ENCODE data around the gene CDCP2. TPM values are rescaled to one million over a fixed set of nuclear protein-coding genes. Genes with fewer than 3 reads are reported as not detected.

CDCP2 gene
- total and polyA plus RNA-seq, 4 donors: 0.21 to 0.32 TPM; not detected in 2

DNA sequence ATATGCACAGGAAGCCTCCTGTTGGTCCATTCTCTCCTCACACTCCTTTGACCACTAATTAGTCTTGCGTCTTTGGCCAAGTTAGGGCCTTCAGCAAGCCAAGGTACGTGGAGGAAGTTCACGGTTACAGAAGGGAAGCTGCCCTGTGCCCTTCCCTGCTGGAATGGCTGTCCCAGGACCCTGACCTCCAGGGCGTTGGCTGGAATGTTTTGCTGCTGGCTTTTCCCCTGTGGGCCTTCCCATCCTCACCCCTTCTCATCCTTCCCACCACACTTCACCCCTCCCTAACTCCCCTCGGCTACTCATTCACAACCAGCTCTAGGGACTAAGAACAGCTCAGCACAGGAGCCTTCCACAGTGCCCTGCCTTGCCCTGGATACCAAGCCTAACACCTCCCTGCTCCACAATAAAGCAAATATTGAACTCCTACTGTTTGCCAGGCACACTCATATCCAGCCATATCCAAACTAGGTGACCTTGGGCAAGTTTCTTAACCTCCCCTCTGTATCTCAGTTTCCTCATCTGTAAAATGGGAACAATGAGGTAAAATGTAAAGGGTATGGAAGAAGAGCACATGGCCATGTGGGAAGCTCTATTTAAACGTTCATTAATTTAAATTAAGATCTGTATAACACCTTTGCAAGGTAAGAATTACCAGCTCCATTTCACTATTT, 8.8 kb upstream of the CDCP2 start:
- H3K4me1 ChIP-seq (ENCODE audit: control insufficient read depth in 1 of 2, insufficient read depth in 2 of 2, low read length in 2 of 2): no peaks in the 10 kb centered on the region
- WGBS, 2 donors: 88 to 89% methylated on average over 6 of the region's 6 CpGs
- no peaks in the 10 kb centered on the region for H3K27me3 ChIP-seq (ENCODE audit: control insufficient read depth in 1 of 2, insufficient read depth in 2 of 2, low read length in 1 of 2)
- no peaks in the 10 kb centered on the region for H3K36me3 ChIP-seq (ENCODE audit: control insufficient read depth in 1 of 2, insufficient read depth in 2 of 2, low read length in 1 of 2)
- H3K27ac ChIP-seq (ENCODE audit: low read depth in 1 of 2, low read length in 2 of 2): no peak overlapping the region
- H3K9me3 ChIP-seq (ENCODE audit: control insufficient read depth, low read length): no peaks in the 10 kb centered on the region
- intact Hi-C loops (cut with DNase I): no loop called here
- no peak for DNase-seq
- ATAC-seq (ENCODE audit: low FRiP score): no peak
- H3K4me3 ChIP-seq (ENCODE audit: low read length in 2 of 2): no peak overlapping the region

DNA sequence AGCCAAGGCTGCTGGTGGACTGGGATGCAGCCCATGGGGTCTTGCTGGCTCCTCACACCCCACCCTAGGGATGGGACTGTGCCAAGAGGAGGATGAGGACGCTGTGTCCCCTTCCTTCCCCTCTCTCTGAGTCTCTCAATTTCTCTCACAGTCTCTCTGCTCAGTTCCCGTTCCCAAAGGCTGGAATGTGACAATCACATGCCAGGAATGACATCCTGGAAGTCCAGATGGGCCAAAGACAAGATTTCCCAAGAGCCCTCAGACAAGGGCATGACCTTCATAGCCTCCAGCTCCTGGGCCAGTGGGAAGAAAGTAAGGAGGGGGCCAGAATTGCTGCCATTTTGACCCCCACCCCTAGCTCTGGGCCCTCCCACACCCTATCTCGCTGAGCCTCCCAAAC, 7.6 kb upstream of the CDCP2 start:
- 65 to 70% methylated on average over 3 of the region's 3 CpGs for WGBS, 2 donors
- no peaks in the 10 kb centered on the region for H3K4me1 ChIP-seq (ENCODE audit: control insufficient read depth in 1 of 2, insufficient read depth in 2 of 2, low read length in 2 of 2)
- no peak overlapping the region for H3K4me3 ChIP-seq (ENCODE audit: low read length in 2 of 2)

DNA sequence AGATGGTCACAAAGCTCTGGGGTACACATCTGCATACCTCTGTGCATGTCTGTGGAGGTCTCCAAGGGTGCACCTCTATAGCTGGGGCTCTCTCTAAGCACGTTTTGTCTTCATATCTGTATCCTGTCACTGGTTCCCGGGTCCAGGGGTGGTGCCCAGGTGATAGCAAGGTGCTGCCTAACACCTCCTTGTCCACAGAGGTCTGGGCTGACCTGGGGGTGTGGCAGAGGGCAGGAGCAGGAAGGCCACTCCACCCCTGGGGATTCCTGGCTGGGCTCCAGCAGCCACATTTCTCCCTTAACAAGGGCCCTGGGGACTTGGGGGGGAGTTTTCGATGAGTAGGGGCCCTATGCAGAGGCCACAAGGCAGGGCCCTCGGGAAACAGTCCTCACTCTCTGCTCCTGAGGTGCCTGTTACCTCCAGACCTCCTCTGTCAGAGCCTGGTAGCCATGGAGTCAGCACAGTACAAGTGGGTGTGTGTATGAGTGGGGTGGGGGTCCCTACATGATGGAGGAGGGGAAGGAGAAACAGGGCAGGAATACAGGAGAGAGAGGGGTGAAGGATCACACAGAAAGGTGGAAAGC, 7.0 kb upstream of the CDCP2 start:
- ATAC-seq (ENCODE audit: low FRiP score): no peak

More for the DNA sequence above, 7.6 kb upstream of the CDCP2 start:
- intact Hi-C loops (cut with DNase I): no loop called here
- no peak for ATAC-seq (ENCODE audit: low FRiP score)
- Histone ChIP-seq H3K27me3 (ENCODE audit: control insufficient read depth in 1 of 2, insufficient read depth in 2 of 2, low read length in 1 of 2) (no peaks in the 10 kb centered on the region), H3K27ac (ENCODE audit: low read depth in 1 of 2, low read length in 2 of 2) (no peak overlapping the region), H3K36me3 (ENCODE audit: control insufficient read depth in 1 of 2, insufficient read depth in 2 of 2, low read length in 1 of 2) (no peaks in the 10 kb centered on the region), H3K9me3 (ENCODE audit: control insufficient read depth, low read length) (no peaks in the 10 kb centered on the region)
- DNase-seq: no peak

DNA sequence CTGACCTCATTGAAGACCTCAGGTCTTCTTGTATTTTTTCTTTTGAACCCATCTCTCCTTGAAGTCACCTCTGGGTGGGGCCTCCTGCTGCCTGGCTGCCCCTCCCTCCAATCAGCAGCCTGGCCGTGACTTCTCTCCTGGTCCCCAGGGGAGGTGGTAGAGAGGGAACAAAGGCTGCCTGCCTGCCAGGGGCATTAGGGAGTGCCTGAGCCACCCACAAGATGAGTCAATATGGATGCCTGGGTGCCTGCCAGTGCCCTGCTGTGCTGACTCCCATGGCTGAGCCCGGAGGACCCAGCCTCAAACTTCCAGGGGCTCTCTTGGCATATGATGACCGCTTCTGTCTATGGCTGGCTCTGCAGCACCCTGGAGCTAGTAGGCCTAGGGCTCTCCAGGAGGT, 5.3 kb upstream of the CDCP2 start:
- DNase-seq: no peak
- WGBS, 2 donors: 76 to 80% methylated on average over 3 of the region's 3 CpGs

More for the DNA sequence above, 7.0 kb upstream of the CDCP2 start:
- Histone ChIP-seq H3K4me3 (ENCODE audit: low read length in 2 of 2) (no peak overlapping the region), H3K27ac (ENCODE audit: low read depth in 1 of 2, low read length in 2 of 2) (no peak overlapping the region), H3K4me1 (ENCODE audit: control insufficient read depth in 1 of 2, insufficient read depth in 2 of 2, low read length in 2 of 2) (no peaks in the 10 kb centered on the region), H3K9me3 (ENCODE audit: control insufficient read depth, low read length) (no peaks in the 10 kb centered on the region), H3K27me3 (ENCODE audit: control insufficient read depth in 1 of 2, insufficient read depth in 2 of 2, low read length in 1 of 2) (no peaks in the 10 kb centered on the region), H3K36me3 (ENCODE audit: control insufficient read depth in 1 of 2, insufficient read depth in 2 of 2, low read length in 1 of 2) (no peaks in the 10 kb centered on the region)
- intact Hi-C loops (cut with DNase I): no loop called here
- peak in 1 of 2 donors; percentile 25 for DNase-seq
- WGBS, 2 donors: 84 to 86% methylated on average over 4 of the region's 4 CpGs

GRCh38 chr1:54157401-54157800, 4.6 kb upstream of the CDCP2 start:
- no peaks in the 10 kb centered on the region for H3K27me3 ChIP-seq (ENCODE audit: control insufficient read depth in 1 of 2, insufficient read depth in 2 of 2, low read length in 1 of 2)
- ATAC-seq (ENCODE audit: low FRiP score) (no peak), DNase-seq (no peak)
- intact Hi-C loops (cut with DNase I): no loop called here
- H3K27ac ChIP-seq (ENCODE audit: low read depth in 1 of 2, low read length in 2 of 2): no peak overlapping the region
- H3K36me3 ChIP-seq (ENCODE audit: control insufficient read depth in 1 of 2, insufficient read depth in 2 of 2, low read length in 1 of 2): no peaks in the 10 kb centered on the region
- H3K4me3 ChIP-seq (ENCODE audit: low read length in 2 of 2): no peak overlapping the region
- H3K4me1 ChIP-seq (ENCODE audit: control insufficient read depth in 1 of 2, insufficient read depth in 2 of 2, low read length in 2 of 2): no peaks in the 10 kb centered on the region
- 89 to 92% methylated on average over 6 of the region's 6 CpGs for WGBS, 2 donors
- H3K9me3 ChIP-seq (ENCODE audit: control insufficient read depth, low read length): no peaks in the 10 kb centered on the region

More for the DNA sequence above, 5.3 kb upstream of the CDCP2 start:
- no peak for ATAC-seq (ENCODE audit: low FRiP score)
- intact Hi-C loops (cut with DNase I): no loop called here
- no peaks in the 10 kb centered on the region for H3K27me3 ChIP-seq (ENCODE audit: control insufficient read depth in 1 of 2, insufficient read depth in 2 of 2, low read length in 1 of 2)
- no peaks in the 10 kb centered on the region for H3K4me1 ChIP-seq (ENCODE audit: control insufficient read depth in 1 of 2, insufficient read depth in 2 of 2, low read length in 2 of 2)
- no peaks in the 10 kb centered on the region for H3K9me3 ChIP-seq (ENCODE audit: control insufficient read depth, low read length)
- H3K36me3 ChIP-seq (ENCODE audit: control insufficient read depth in 1 of 2, insufficient read depth in 2 of 2, low read length in 1 of 2): no peaks in the 10 kb centered on the region
- H3K27ac ChIP-seq (ENCODE audit: low read depth in 1 of 2, low read length in 2 of 2): no peak overlapping the region
- no peak overlapping the region for H3K4me3 ChIP-seq (ENCODE audit: low read length in 2 of 2)

GRCh38 chr1:54156986-54157385, 4.2 kb upstream of the CDCP2 start:
- H3K36me3 ChIP-seq (ENCODE audit: control insufficient read depth in 1 of 2, insufficient read depth in 2 of 2, low read length in 1 of 2): no peaks in the 10 kb centered on the region
- no peak overlapping the region for H3K4me3 ChIP-seq (ENCODE audit: low read length in 2 of 2)
- no peak for ATAC-seq (ENCODE audit: low FRiP score)
- no peak overlapping the region for H3K27ac ChIP-seq (ENCODE audit: low read depth in 1 of 2, low read length in 2 of 2)
- H3K27me3 ChIP-seq (ENCODE audit: control insufficient read depth in 1 of 2, insufficient read depth in 2 of 2, low read length in 1 of 2): no peaks in the 10 kb centered on the region
- 97 to 99% methylated on average over 7 of the region's 7 CpGs for WGBS, 2 donors
- intact Hi-C loops (cut with DNase I): no loop called here
- no peaks in the 10 kb centered on the region for H3K9me3 ChIP-seq (ENCODE audit: control insufficient read depth, low read length)
- no peaks in the 10 kb centered on the region for H3K4me1 ChIP-seq (ENCODE audit: control insufficient read depth in 1 of 2, insufficient read depth in 2 of 2, low read length in 2 of 2)
- DNase-seq: no peak

- no peaks in the 10 kb centered on the region for H3K27me3 ChIP-seq (ENCODE audit: control insufficient read depth in 1 of 2, insufficient read depth in 2 of 2, low read length in 1 of 2)
- ATAC-seq (ENCODE audit: low FRiP score) (no peak), DNase-seq (no peak)
- no peak overlapping the region for H3K27ac ChIP-seq (ENCODE audit: low read depth in 1 of 2, low read length in 2 of 2)
- H3K36me3 ChIP-seq (ENCODE audit: control insufficient read depth in 1 of 2, insufficient read depth in 2 of 2, low read length in 1 of 2): no peaks in the 10 kb centered on the region
- no peaks in the 10 kb centered on the region for H3K4me1 ChIP-seq (ENCODE audit: control insufficient read depth in 1 of 2, insufficient read depth in 2 of 2, low read length in 2 of 2)
- no peaks in the 10 kb centered on the region for H3K9me3 ChIP-seq (ENCODE audit: control insufficient read depth, low read length)
- intact Hi-C loops (cut with DNase I): no loop called here
- 95 to 97% methylated on average over 3 of the region's 3 CpGs for WGBS, 2 donors
- H3K4me3 ChIP-seq (ENCODE audit: low read length in 2 of 2): no peak overlapping the region
Measured at GRCh38 chr1:54156201-54156600, 3.4 kb upstream of the CDCP2 start.

- Histone ChIP-seq H3K4me3 (ENCODE audit: low read length in 2 of 2) (no peak overlapping the region), H3K27me3 (ENCODE audit: control insufficient read depth in 1 of 2, insufficient read depth in 2 of 2, low read length in 1 of 2) (no peaks in the 10 kb centered on the region), H3K4me1 (ENCODE audit: control insufficient read depth in 1 of 2, insufficient read depth in 2 of 2, low read length in 2 of 2) (no peaks in the 10 kb centered on the region), H3K9me3 (ENCODE audit: control insufficient read depth, low read length) (no peaks in the 10 kb centered on the region), H3K27ac (ENCODE audit: low read depth in 1 of 2, low read length in 2 of 2) (no peak overlapping the region), H3K36me3 (ENCODE audit: control insufficient read depth in 1 of 2, insufficient read depth in 2 of 2, low read length in 1 of 2) (no peaks in the 10 kb centered on the region)
- 33 to 35% methylated on average over 19 of the region's 19 CpGs for WGBS, 2 donors
- DNase-seq (peak; percentile 82), ATAC-seq (ENCODE audit: low FRiP score) (peak; percentile 89)
- intact Hi-C loops (cut with DNase I): no loop called here
Measured at GRCh38 chr1:54153535-54154439, 987 bp upstream of the CDCP2 start.
